HepG2 (cell line): ENCODE results near the gene CFL1. TPM values are rescaled to one million over a fixed set of nuclear protein-coding genes. Genes with fewer than 3 reads are reported as not detected.
A peak's percentile ranks its signal among the peaks of the same experiment; 100 is the strongest.

Experiments used
- CCDC6 ChIP-seq: sonication (generic); formaldehyde crosslinking; IDR thresholded peaks from 2 replicates; pipeline ENCODE4 v1.8.1; 2022; ENCODE audit warnings: mild to moderate bottlenecking, missing genetic modification reagents, moderate library complexity
- CHCHD3 ChIP-seq: sonication (generic); formaldehyde crosslinking; IDR thresholded peaks from 2 replicates; pipeline ENCODE4 v1.8.0; 2022; ENCODE audit warnings: mild to moderate bottlenecking, missing genetic modification reagents, moderate library complexity
- CSRNP1 ChIP-seq: sonication (generic); formaldehyde crosslinking; IDR thresholded peaks from 2 replicates; pipeline ENCODE4 v1.8.1; 2023; ENCODE audit warnings: mild to moderate bottlenecking, missing genetic modification reagents
- GABPB1 ChIP-seq: IDR thresholded peaks from 2 replicates; pipeline ENCODE4 v1.6.1; 2016; ENCODE audit warnings: mild to moderate bottlenecking, missing genetic modification reagents, moderate library complexity, missing compliant biosample characterization
- HMG20B ChIP-seq: conservative IDR thresholded peaks from 2 replicates; pipeline ENCODE4 v1.6.1; 2016; ENCODE audit warnings: missing genetic modification reagents, missing compliant biosample characterization
- HOMEZ ChIP-seq: IDR thresholded peaks from 2 replicates; pipeline ENCODE4 v1.6.1; 2016; ENCODE audit warnings: low read depth
- KMT2A ChIP-seq: sonication (generic); formaldehyde crosslinking; IDR thresholded peaks from 2 replicates; pipeline ENCODE4 v1.4.0; 2020; ENCODE audit warnings: missing genetic modification reagents
- SAFB2 ChIP-seq: sonication (generic); formaldehyde crosslinking; IDR thresholded peaks from 2 replicates; pipeline ENCODE4 v1.5.1; 2020; ENCODE audit warnings: missing genetic modification reagents, low read depth, mild to moderate bottlenecking, borderline replicate concordance
- THAP11 ChIP-seq: IDR thresholded peaks from 2 replicates; pipeline ENCODE4 v1.6.1; 2016; ENCODE audit warnings: missing biosample characterization, missing genetic modification reagents
- TOPORS ChIP-seq: sonication (generic); formaldehyde crosslinking; IDR thresholded peaks from 2 replicates; pipeline ENCODE4 v1.8.0; 2023; ENCODE audit warnings: mild to moderate bottlenecking, missing genetic modification reagents
- TSC22D2 ChIP-seq: sonication (generic); formaldehyde crosslinking; IDR thresholded peaks from 2 replicates; pipeline ENCODE4 v1.5.1; 2020; ENCODE audit warnings: missing genetic modification reagents, mild to moderate bottlenecking, borderline replicate concordance
- ZNF235 ChIP-seq: sonication (generic); formaldehyde crosslinking; IDR thresholded peaks from 2 replicates; pipeline ENCODE4 v1.8.1; 2023; ENCODE audit warnings: mild to moderate bottlenecking, missing genetic modification reagents, borderline replicate concordance
- ZNF296 ChIP-seq: sonication (generic); formaldehyde crosslinking; conservative IDR thresholded peaks from 2 replicates; pipeline ENCODE4 v1.5.0; 2020; ENCODE audit warnings: mild to moderate bottlenecking, missing genetic modification reagents
- ZNF460 ChIP-seq: sonication (generic); formaldehyde crosslinking; IDR thresholded peaks from 2 replicates; pipeline ENCODE4 v1.5.1; 2020; ENCODE audit warnings: missing genetic modification reagents, mild to moderate bottlenecking, borderline replicate concordance
- ZNF891 ChIP-seq: sonication (generic); formaldehyde crosslinking; IDR thresholded peaks from 2 replicates; pipeline ENCODE4 v1.5.0; 2020; ENCODE audit warnings: mild to moderate bottlenecking, missing genetic modification reagents
- ZSCAN9 ChIP-seq: IDR thresholded peaks from 2 replicates; pipeline ENCODE4 v1.6.1; 2016; ENCODE audit warnings: borderline replicate concordance
- polyA plus RNA-seq, 8 experiments: library from polyadenylated mRNA; depleted of rRNA in 3 of 8; stranded (reverse) in 7 of 8; unstranded in 1 of 8; fragments of >200 nt; fragmentation: Illumina TruSeq in 4 of 8; extraction: Trizol in 4 of 8; gene quantifications; 2 replicates each; pipeline versions ENCODE4 v1.2.1 to v1.2.3, GENCODE V29; 2011 to 2016; ENCODE audit warnings: low read depth in 4 of 8, missing spikeins in 1 of 8, mixed read lengths in 1 of 8; ENCODE audit not compliant: insufficient read depth in 1 of 8
- total RNA-seq, 5 experiments: library from RNA; depleted of rRNA; stranded (reverse); fragments of >200 nt; fragmentation: Illumina TruSeq; extraction: Trizol; gene quantifications; 2 replicates each; pipeline ENCODE4 v1.2.3, GENCODE V29; 2016; ENCODE audit warnings: low read depth in 1 of 5

CFL1 gene
- total and polyA plus RNA-seq, 2 of the 13 experiments (the other 11 are each of a cell fraction or from before 2014, with no cell fraction given) = 379 to 383 TPM

- TF ChIP-seq KMT2A (CRISPR knock-in tag) (peak; percentile 45; the same call in 1 of the 2 replicates), CCDC6 (CRISPR knock-in tag) (no peak), TSC22D2 (CRISPR knock-in tag) (peak; percentile 30; the same call in 1 of the 2 replicates), THAP11 (CRISPR knock-in tag) (peak; percentile 82), ZNF296 (CRISPR knock-in tag) (peak; percentile 73; the same call in 1 of the 2 replicates), ZNF891 (peak; percentile 78; the same call in 1 of the 2 replicates), ZNF460 (CRISPR knock-in tag) (no peak), SAFB2 (CRISPR knock-in tag) (no peak), HMG20B (peak; percentile 14; the same call in 1 of the 2 replicates), HOMEZ (CRISPR knock-in tag) (0 out of 2 replicates have a peak, but pooled peaks have one; percentile 23), CHCHD3 (CRISPR knock-in tag) (0 out of 2 replicates have a peak, but pooled peaks have one; percentile 32), TOPORS (CRISPR knock-in tag) (no peak), CSRNP1 (CRISPR knock-in tag) (0 out of 2 replicates have a peak, but pooled peaks have one; percentile 25), ZNF235 (CRISPR knock-in tag) (peak; percentile 58; the same call in 1 of the 2 replicates), ZSCAN9 (0 out of 2 replicates have a peak, but pooled peaks have one; percentile 23), GABPB1 (CRISPR knock-in tag) (peak; percentile 86)
These were observed 1.1 kb downstream of the CFL1 start (continued) for GRCh38 chr11:65856689-65857499.
